ENCODE measurements around the gene SH3PXD2A.

SH3PXD2A gene, protein sequence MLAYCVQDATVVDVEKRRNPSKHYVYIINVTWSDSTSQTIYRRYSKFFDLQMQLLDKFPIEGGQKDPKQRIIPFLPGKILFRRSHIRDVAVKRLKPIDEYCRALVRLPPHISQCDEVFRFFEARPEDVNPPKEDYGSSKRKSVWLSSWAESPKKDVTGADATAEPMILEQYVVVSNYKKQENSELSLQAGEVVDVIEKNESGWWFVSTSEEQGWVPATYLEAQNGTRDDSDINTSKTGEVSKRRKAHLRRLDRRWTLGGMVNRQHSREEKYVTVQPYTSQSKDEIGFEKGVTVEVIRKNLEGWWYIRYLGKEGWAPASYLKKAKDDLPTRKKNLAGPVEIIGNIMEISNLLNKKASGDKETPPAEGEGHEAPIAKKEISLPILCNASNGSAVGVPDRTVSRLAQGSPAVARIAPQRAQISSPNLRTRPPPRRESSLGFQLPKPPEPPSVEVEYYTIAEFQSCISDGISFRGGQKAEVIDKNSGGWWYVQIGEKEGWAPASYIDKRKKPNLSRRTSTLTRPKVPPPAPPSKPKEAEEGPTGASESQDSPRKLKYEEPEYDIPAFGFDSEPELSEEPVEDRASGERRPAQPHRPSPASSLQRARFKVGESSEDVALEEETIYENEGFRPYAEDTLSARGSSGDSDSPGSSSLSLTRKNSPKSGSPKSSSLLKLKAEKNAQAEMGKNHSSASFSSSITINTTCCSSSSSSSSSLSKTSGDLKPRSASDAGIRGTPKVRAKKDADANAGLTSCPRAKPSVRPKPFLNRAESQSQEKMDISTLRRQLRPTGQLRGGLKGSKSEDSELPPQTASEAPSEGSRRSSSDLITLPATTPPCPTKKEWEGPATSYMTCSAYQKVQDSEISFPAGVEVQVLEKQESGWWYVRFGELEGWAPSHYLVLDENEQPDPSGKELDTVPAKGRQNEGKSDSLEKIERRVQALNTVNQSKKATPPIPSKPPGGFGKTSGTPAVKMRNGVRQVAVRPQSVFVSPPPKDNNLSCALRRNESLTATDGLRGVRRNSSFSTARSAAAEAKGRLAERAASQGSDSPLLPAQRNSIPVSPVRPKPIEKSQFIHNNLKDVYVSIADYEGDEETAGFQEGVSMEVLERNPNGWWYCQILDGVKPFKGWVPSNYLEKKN

DNA sequence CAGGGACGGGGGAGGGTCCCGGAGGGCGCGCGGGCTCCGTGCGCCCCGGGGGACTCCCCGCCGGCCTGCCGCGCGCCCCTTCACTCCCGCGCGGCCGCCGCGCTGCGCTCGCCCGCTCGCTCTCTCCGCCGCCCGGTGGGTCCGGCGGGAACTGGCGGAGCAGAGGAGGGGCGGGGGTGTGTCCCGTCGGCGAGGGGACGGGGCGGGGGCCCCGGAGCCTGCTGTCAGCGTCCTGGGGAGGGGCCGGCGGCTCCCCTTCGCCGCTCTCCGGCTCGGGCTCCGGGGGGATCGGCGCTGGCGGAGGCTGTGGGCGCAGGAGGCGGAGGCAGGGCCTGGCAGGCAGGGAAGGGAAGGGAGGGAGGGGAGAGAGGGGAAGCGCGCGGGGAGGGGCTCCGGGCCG is at the start of gene SH3PXD2A:
TSS of gene SH3PXD2A (minus strand) at position 153 of the 400 bp plus-strand sequence. CDS start 310 bp downstream, outside the sequence.
- DNase-seq (ENCODE audit: low read depth in 3 of 3, low spot score in 1 of 3): no peak

GRCh38 chr10:103901299-103901698 is 45.9 kb upstream of the SH3PXD2A start:
- DNase-seq (ENCODE audit: low read depth in 3 of 3, low spot score in 1 of 3): no peak

GRCh38 chr10:103899312-103899711 is 43.9 kb upstream of the SH3PXD2A start:
- no peak for DNase-seq (ENCODE audit: low read depth in 3 of 3, low spot score in 1 of 3)

DNA sequence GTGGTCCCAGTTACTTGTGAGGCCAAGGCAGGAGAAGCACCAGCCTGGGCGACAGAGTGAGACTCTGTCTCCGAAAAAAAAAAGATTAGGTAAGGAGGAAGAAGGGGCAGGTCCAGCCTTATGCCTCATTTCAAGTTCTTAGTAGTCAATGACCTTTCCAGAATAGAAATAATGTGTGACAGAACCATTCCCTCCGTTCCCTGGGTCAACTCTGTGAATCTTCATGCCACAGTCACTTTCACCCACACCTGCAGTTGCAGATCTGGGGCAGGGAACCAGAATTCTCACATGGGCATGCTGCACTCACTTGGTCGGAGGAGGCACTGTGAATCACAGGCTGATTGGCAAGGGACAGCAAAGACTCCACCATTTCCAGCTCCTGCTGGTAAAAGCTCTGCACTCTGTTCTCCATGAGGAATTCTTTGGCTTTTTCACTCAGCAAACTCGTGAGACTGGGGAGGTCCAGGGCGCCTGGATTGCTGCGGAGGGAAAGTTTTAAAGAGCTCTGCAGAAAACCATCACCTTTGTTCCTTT is 41.9 kb upstream of the SH3PXD2A start:
- no peak for DNase-seq (ENCODE audit: low read depth in 3 of 3, low spot score in 1 of 3)

- no peak for DNase-seq (ENCODE audit: low read depth in 3 of 3, low spot score in 1 of 3)
Measured at GRCh38 chr10:103896225-103896624, 40.8 kb upstream of the SH3PXD2A start.

- no peak for DNase-seq (ENCODE audit: low read depth in 3 of 3, low spot score in 1 of 3)
Measured at GRCh38 chr10:103895411-103896186, 40.2 kb upstream of the SH3PXD2A start.

GRCh38 chr10:103894441-103894864 is 39.1 kb upstream of the SH3PXD2A start:
- no peak for DNase-seq (ENCODE audit: low read depth in 3 of 3, low spot score in 1 of 3)

GRCh38 chr10:103893817-103894216 is 38.4 kb upstream of the SH3PXD2A start:
- DNase-seq (ENCODE audit: low read depth in 3 of 3, low spot score in 1 of 3): no peak

DNA sequence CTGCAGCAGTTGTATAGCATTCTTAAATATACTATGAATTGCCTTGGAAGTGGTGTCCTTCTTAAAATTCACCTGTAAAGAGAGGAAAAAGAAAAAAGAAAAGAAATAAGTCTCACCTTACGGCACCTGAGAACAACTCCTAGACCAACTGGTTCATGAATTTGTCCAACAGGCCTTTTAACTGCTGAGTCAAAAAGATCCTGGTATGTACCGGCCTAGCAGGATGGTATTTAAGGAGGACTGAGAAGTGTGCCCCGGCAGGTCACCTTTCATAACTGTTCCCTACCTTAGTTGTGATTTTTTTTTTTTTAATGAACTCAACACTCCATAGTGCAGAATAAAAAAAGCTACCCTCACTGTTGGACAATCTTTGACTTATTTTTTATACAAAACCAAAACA is 36.8 kb upstream of the SH3PXD2A start:
- DNase-seq (ENCODE audit: low read depth in 3 of 3, low spot score in 1 of 3): no peak

DNA sequence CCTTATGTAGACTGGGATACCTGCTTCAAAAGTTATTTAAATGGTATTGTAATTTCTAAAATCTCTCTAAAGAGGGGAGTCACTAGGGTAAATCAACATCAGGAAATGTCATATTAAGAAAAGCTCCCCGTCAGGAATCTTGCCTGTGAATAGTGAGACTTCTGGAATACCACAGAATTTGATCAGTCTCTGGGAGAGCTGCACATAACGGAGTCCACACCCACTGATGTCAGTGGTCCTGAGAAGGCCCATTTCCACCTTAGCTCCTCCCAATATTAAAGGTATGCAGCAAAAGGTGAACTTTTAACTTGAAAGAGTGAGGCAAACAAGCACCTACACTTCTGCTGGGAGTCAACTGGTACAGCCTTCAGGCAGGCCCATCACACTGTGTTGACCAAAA is 35.3 kb upstream of the SH3PXD2A start:
- no peak for DNase-seq (ENCODE audit: low read depth in 3 of 3, low spot score in 1 of 3)

DNA sequence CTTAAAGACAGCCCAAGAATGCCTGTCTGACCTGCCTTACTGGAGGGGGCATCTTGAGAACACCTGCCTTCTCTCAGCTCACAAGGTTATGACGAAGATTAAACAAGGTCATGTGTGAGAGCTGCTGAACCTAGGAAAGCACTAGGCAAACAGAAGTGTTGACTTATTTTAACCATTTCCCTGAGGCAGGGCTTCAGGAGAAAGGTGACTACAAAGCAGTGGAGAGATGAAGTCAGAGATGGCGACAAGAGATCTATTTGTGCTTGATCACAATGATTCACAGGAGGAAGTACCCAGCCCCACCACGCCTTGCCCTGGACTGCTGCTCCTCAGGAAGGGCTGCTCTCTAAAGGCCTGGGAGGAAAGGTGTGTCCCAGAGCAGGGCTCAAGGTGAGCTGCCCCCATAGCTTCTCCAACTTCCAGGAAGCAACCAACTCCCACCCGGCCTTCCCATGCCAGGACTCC is 34.9 kb upstream of the SH3PXD2A start:
- no peak for DNase-seq (ENCODE audit: low read depth in 3 of 3, low spot score in 1 of 3)

DNA sequence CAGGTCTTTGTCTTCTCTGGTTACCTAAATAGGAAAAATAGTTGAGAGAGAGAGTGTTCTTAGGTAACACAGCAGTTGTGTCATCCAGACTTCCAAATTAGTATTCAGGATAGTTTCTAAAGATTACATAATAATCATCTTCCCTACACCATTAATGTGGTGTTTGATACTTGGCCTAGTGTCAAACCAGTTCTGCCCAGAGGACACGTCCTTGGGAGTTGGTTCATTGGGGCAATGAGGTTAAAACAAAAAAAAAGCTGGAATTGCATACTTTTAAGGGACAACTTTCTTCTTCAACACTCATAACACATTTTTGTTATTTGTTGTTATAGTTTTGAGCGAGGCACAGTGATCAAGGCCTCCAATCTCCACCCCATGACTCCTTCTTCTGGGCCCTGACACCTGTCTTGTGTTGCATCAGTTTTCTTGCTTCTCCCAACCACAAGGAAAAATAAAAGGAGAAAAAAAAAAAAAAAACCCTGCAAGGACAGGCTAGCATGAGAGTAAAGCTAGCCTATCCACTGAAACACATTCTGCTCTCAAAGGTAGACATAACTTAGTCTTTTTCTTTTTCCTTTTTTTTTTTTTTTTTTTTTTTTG is 33.8 kb upstream of the SH3PXD2A start:
- DNase-seq (ENCODE audit: low read depth in 3 of 3, low spot score in 1 of 3): no peak

DNA sequence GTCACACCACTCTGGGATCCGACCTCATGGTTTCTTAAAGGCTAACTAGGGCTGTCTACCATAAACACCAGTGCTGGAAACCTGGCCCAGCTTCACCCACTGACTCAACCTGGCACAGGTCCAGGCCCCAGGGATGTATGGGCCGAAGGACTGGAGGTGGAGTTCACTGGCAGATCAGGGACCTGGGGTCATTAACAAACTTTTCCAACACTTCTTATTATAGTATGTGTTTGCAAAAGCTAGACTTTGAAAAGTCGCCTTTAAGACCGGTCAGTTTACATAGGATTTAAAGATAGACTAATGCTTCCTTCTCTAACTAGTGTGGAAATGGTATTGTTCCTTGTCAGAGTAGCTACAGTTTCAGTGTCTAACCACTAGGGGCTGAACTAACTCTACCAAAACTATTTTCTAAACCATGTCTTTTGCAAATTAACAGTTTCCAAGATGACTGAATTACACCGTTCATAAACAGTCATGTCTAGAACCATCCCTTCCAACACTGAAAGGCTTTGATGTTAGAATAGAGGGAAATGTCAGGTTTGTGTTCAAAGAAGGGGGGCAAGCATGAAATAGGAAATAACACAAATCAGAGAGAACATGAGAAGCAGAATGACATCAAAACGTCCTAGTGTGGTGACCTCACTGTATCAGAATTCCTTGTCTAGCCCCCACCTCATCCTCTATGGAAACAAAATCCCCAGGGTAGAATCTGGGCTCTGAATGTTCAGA is 32.9 kb upstream of the SH3PXD2A start:
- DNase-seq (ENCODE audit: low read depth in 3 of 3, low spot score in 1 of 3): no peak

- no peak for DNase-seq (ENCODE audit: low read depth in 3 of 3, low spot score in 1 of 3)
Measured at GRCh38 chr10:103885617-103886016, 30.2 kb upstream of the SH3PXD2A start.

GRCh38 chr10:103884681-103885139 is 29.3 kb upstream of the SH3PXD2A start:
- DNase-seq (ENCODE audit: low read depth in 3 of 3, low spot score in 1 of 3): no peak

DNA sequence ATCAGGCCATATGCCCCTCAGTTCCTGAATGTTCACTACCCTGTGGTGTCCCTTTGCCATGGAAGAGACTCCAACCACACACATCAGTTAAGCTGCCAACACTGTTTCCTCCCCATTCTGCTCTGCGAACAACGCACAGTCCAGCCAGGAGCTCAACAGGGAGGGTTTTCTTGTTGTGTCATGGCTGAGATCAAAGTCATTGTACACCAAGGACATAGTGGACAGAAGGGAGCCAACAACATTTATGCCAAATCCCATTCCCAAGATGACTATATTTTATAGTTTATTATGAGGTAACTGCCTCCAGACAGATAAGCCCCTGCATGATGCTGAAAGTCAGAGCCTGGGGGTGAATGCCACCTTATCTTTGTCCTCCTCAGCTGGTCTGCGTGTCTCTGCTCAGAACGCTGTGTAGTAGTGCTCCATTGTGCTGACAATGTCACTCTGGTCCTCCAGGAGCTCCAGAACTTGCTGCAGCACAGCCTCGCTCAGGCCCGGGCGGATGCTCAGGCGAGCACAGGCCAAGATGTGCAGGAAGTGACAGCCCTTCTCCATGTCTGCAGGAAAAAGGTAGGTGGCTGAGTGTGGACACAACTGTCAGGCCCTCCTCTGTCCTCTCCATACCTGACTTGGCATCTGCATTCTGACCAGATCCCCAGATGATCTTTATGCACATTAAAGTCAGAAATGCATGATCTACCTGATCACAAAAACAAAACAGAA is 27.1 kb upstream of the SH3PXD2A start:
- DNase-seq (ENCODE audit: low read depth in 3 of 3, low spot score in 1 of 3): no peak

GRCh38 chr10:103881416-103882284 is 26.3 kb upstream of the SH3PXD2A start:
- DNase-seq (ENCODE audit: low read depth in 3 of 3, low spot score in 1 of 3): no peak

- DNase-seq (ENCODE audit: low read depth in 3 of 3, low spot score in 1 of 3): no peak
Measured at GRCh38 chr10:103879831-103880230, 24.5 kb upstream of the SH3PXD2A start.
